ENCODE results near the gene YAP1.

- TF ChIP-seq YY1 (IDR thresholded peaks at IDR 0.05) (no peak), REST (IDR thresholded peaks at IDR 0.05) (no peak), JUND (IDR thresholded peaks at IDR 0.05) (no peak), CTCF (IDR thresholded peaks at IDR 0.05; ENCODE audit: low read depth, low read length, missing input control) (no peak), MAX (IDR thresholded peaks at IDR 0.05) (no peak), EGR1 (IDR thresholded peaks at IDR 0.05; ENCODE audit: low read depth in 2 of 2) (no peak), RAD21 (IDR thresholded peaks at IDR 0.05) (no peak), TAF1 (conservative IDR thresholded peaks at IDR 0.05) (no peak)
Measured at GRCh38 chr11:102179371-102179770, 69.1 kb downstream of the YAP1 start.

Data from liver (tissue), 3 donors.